HEK293T (cell line): ENCODE results near the gene PRR20C.

ENCODE experiments used
- ARNT ChIP-seq: fragments of 450-650 bp; IDR thresholded peaks from 2 replicates; pipeline ENCODE4 v1.6.1; 2017; ENCODE audit warnings: mild to moderate bottlenecking
- CTBP1 ChIP-seq: fragments of 450-650 bp; IDR thresholded peaks from 2 replicates; pipeline ENCODE4 v1.6.1; 2016; ENCODE audit warnings: borderline replicate concordance
- ELF4 ChIP-seq: fragments of 450-650 bp; IDR thresholded peaks from 2 replicates; pipeline ENCODE4 v1.6.1; 2017; ENCODE audit warnings: antibody characterized with exemption
- FOXA1 ChIP-seq: fragments of 450-650 bp; IDR thresholded peaks from 2 replicates; pipeline ENCODE4 v1.6.1; 2016; ENCODE audit warnings: mild to moderate bottlenecking
- FOXK2 ChIP-seq: fragments of 450-650 bp; IDR thresholded peaks from 2 replicates; pipeline ENCODE4 v1.6.1; 2016; ENCODE audit warnings: mild to moderate bottlenecking
- FOXM1 ChIP-seq: fragments of 450-650 bp; IDR thresholded peaks from 2 replicates; pipeline ENCODE4 v1.6.1; 2017; ENCODE audit warnings: mild to moderate bottlenecking, borderline replicate concordance
- HDGF ChIP-seq: fragments of 450-650 bp; IDR thresholded peaks from 2 replicates; pipeline ENCODE4 v1.6.1; 2017; ENCODE audit warnings: antibody characterized with exemption, borderline replicate concordance
- NFRKB ChIP-seq: fragments of 450-650 bp; IDR thresholded peaks from 2 replicates; pipeline ENCODE4 v1.6.1; 2016; ENCODE audit warnings: mild to moderate bottlenecking, moderate library complexity
- SP1 ChIP-seq: fragments of 450-650 bp; IDR thresholded peaks from 2 replicates; pipeline ENCODE4 v1.6.1; 2017
- SUZ12 ChIP-seq: fragments of 450-650 bp; IDR thresholded peaks from 2 replicates; pipeline ENCODE4 v1.6.1; 2016; ENCODE audit warnings: mild to moderate bottlenecking
- TARDBP ChIP-seq: fragments of 450-650 bp; IDR thresholded peaks from 2 replicates; pipeline ENCODE4 v1.6.1; 2016

- no peak for TF ChIP-seq SUZ12
- no peak for TF ChIP-seq NFRKB
- TF ChIP-seq FOXM1: no peak
- TF ChIP-seq SP1: no peak
- no peak for TF ChIP-seq TARDBP
- TF ChIP-seq FOXK2: no peak
- TF ChIP-seq CTBP1: no peak
- no peak for TF ChIP-seq HDGF
- no peak for TF ChIP-seq ELF4
- TF ChIP-seq ARNT: no peak
- no peak for TF ChIP-seq FOXA1
Observed at GRCh38 chr13:57114945-57115344, 38.9 kb upstream of the PRR20C start.
